Midbrain (tissue), 1 donor: ENCODE results near the gene GRK7.
"Not testable (repeated sequence)": the region's sequence is repeated elsewhere in the genome, so short reads cannot be mapped to it uniquely, and the experiment has no call there.

Experiments
- DNase-seq: peaks from one replicate; lab custom pipeline; 2025; lab: John Stamatoyannopoulos, UW

GRK7 gene

DNA sequence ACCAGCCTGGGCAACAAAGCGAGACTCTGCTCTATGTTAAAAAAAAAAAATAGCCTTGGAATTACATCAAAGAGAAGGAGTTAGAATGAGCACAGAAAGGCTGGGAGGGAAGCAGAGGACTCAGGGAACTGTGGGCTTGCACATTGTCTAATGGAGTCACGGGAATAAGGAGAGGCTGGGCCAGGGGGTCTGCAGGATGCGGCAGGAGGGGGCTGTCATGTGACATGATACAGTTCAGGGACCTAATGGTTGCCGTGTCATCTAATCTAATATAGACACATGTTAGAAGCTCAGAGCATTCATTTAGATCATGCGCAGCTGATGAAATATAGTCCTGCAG, 32.5 kb downstream of the GRK7 start:
- DNase-seq = no peak

DNA sequence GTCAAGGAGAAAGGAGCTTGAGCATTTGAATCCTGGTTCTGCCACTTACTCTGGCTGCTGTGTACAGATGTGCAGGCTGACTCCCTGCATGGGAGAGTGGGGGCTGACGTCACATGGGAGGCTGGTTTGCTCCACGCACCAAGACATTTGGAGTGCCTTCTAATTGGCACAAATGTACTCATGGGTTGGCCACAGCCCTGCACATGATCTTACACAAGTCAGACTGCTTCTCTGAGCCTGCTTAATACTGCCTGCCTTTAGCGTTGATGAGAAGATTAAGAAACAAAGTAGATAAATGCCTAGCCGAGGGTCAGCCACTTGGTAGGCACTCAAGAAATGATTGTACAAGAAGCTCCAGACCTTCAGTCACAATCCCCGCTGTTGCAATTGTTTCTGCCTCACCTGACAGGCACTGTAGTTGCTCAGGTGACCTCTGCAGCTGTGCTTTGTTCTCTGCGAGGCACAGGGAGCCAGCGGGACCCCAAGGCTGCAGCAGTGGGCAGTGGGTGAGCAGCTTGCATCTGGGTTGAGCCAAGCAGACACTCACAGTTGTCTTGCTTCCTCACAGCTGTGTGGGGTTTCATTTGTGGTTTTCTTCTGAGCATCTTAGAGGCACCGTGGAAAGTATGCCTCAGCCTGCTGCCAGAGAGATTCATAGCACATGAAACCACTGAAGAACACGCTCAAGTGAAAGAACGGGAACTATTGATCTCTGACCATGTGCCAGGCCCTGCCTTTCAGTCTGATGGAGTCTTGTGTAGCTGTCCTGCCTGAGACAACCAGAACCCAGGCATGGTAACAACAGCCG, 33.1 kb downstream of the GRK7 start:
- no peak for DNase-seq

DNA sequence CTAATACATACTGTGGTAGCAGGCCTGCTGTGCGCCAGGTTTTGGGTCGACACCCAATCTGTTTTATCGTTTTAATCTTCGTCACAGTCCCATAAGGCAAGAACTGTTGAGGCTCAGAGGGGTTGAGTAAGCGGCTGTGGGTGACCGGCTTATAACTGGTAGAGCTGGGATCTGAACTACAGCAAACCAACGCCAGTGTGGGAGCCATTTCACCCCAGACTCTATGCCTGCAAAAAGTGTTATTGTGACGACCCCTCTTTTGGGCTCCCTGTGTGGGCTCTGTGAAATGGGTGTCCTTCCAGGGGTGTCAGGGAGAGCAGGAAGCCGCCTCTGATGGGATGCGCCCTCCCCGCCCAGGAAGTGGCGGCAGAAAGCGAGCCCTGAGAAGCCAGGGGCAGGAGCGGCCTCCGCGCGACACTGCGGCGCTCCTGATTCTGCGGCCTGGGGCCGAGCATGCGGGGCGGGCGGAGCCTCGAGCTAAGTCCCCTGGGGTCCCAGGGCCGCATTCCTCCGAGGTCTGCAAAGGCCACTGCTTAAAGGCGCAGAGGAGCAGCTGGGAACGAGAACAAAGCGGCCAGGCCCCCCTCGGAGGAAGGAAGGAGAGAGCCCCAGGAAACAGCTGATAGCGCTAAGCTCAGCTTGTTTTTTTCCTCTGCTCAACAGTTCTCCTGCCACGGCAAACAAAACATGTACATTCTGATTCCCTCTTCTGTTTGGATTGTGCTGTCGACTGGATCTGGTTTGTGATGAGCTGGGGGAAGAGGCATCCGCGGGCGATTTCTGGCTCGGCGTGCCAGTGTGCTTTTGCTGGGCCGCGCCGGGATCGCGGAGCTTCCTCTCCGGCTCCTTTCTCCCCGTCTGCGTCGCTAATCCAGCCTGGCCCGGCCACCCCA, 33.9 kb downstream of the GRK7 start:
- peak; percentile 44 for DNase-seq

DNA sequence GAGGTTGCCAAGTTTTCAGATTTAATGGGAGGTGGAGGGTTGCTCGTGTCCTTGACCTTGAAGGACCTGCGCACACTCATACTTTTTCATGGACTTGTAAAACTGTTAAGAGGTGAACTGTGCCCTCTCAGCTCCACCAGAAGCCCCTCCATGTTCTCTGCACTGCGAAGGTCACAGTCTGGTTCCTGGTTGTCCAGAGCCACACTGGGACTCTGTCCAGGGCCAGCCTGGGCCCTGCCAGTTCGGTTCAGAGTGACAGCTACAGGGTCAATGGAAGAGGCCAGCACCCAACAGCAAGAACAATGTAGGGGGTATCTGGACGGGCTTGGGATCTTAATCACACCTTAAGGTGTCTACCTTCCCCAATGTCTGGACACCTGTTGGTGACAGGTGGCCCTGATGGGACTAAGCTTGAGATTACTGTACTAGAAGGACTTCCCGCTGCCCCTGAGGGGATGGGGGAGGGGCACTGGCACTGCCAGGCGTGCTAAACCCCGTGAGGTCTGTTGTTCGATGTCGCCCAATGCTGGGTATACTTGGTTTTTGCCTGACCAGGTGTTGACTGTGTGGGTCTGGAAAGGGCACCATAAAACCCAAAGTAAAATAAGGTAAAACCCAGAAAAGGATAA, 34.7 kb downstream of the GRK7 start:
- DNase-seq = no peak

DNA sequence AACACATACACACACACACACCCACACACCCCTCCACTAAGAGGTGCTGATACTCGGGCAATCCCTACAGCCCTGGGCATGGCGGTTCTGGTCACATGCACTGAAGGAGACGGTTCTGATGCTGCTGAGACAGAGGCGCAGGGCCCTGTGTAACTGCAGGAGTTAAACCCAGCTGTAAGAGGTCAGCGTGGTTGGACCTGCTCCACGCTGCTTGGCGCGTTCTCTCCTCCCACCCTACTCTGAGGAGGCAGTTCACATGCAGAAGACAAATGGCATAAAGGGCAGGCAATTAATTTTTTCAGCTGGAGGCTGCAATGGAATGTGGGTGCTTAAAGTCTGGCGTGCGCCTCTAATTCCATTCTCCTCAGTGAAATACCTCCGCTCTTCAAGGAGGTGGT, 35.2 kb downstream of the GRK7 start:
- no peak for DNase-seq

DNA sequence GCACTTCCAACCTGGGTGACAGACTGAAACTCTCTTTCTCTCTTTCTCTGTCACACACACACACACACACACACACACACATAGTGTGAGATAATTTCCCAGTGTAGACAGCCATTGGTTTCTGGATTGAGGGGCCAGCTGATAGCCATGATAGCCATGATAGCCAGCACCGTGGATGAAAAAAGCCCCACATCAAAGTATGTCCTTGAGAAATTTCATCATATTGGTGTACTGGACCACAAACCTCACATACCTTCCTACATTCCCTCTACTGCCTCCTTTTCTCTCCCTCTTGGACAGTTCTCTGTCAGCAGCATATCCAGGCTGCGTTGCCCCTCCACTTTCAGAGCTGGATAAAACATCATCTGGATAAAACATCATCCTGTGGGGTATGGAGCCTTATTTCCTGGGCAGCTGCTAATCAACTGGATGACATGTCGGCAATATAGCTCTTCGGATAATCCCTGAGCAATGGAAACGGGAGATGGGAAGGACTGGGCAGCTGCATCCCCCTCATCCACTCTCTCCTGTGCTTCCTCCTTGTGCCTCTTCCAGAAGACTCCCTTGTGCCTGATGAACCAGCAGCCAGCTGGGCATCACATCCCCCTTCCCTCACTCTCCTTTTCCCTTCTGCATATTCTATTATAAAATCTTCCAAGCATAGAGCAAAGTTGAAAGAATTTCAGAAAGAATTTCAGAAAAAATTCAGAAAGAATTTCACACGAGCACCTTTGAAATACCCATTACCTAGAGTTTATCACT, 39.3 kb downstream of the GRK7 start:
- DNase-seq = no peak

DNA sequence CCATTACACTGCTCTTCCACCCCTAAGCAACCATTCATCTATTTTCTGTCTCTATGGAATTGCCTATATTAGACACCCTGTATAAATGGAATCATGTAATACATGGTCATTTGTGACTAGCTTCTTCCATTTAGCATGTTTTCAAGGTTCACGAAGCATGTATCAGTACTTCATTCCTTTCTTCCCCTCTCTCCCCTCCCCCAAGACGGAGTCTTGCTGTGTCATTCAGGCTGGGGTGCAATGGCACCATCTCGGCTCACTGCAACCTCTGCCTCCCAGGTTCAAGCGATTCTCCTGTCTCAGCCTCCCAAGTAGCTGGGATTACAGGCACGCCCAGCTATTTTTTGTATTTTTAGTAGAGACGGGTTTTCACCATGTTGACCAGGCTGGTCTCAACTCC, 40.3 kb downstream of the GRK7 start:
- DNase-seq = not testable (repeated sequence)

DNA sequence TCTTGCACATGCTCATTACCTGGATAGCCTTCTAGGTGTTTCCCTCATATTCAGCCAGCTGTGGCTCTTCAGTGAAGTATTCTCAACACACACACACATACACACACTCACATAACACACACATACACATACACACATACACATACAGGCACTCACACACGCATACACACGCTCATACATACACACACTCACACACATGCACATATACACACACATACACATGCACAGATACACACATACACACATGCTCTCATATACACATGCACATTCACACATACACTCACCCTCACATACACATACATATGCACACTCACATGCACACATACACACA, 41.2 kb downstream of the GRK7 start:
- no peak for DNase-seq

DNA sequence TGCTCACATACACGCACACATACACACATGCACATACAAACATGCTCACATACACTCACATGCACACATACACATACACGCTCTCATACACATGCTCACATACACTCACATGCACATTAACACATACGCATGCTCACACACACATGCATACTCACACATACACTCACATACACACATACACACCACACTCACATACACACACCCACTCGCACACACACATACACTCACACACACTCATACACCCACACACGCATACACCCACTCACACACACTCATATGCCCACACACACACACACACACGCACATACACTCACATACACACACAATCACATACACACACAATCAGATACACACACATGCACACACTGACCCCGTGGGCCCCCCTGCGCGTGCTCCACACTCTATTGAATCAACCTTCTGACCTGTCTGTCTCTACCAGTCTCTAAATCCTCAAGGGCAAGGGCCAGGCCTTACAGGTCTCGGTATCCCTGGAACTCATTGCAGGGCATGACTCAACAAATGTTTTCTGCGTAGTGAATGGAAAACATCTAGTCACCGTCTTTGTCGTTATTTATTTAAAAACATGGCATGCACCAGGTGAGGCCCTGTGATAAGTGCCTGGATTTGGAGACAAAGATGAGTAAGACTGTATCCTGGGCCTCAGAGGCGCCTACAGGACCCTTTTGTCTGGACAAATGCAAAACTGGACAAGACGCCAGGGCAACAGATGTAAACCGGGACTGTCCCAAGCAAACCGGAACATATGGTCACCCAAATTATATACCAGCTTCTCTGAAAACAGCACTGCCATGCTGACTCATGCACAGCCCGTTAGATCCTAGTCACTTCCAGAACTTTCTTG, 41.8 kb downstream of the GRK7 start:
- DNase-seq = no peak

DNA sequence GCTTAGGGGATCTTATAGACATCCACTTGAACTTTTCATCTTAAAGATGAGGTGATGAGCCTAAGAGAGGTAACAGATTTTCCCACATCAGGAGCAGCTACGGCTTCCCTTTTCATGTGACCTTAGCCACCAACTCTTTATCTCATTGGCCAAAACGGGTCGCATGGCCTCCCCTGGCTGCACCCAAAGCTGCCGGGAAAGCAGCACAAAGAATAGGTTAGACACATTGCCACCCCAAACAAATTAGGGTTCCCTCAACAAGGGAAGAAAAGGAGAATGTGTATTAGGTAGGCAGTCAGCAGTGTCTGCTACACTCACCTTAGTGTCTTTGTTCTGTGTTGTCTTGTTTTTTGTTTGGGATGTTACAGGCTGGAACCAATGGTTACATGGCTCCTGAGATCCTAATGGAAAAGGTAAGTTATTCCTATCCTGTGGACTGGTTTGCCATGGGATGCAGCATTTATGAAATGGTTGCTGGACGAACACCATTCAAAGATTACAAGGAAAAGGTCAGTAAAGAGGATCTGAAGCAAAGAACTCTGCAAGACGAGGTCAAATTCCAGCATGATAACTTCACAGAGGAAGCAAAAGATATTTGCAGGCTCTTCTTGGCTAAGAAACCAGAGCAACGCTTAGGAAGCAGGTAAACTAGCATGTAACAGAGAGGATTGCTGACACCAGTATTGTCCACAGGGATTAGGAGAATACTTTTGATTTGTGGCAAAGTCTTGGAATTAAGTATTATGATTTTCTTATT, 44.2 kb downstream of the GRK7 start:
- no peak for DNase-seq

DNA sequence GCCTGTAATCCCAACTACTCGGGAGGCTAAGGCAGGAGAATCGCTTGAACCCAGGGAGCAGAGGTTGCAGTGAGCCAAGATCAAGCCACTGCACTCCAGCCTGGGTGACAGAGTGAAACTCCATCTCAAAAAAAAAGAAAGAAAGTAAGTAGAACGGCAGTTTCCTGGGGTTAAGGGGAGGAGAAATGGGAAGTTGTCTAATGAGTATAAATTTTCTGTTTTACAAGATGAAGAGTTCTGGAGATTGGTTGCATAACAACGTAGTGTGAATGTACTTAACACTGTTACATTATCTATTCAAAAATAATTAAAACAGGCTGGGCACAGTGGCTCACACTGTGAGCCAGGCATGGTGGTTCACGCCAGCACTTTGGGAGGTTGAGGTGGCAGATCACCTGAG, 45.4 kb downstream of the GRK7 start:
- DNase-seq = no peak

DNA sequence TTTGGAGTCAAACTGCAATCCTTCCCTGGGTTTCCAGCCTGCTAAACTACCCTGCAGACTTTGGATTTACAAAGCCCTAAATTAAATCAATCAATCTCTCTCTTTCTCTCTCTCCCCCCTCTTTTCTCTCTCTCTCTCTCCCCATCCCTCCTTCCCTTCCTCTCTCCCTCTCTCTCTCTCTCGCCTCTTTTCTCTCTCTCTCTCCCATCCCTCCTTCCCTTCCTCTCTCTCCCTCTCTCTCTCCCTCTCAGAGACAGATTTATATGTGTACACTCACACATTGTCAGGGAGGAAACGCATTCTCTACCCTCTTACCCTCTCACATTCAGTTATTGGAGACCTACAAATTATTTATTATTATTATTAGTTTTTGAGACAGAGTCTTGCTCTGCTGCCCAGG, 47.0 kb downstream of the GRK7 start:
- no peak for DNase-seq

DNA sequence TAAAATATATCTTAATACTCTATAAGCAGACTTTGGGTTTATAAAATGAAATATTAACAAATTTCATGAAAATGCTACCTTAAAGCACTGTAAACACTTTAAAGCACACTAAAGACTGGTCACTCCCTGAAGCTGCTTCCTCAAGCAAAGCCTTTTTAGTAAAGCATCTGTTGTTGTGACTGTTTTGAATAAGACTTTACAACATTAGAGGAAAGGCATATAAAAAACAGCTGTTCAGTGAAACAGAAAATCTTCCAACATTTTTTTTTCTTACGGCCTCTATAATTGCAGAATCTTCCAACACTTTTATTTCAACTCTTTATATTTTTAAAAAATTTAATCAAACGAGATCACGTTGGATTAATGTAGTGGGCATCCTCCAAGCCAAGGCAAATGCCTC, 48.1 kb downstream of the GRK7 start:
- no peak for DNase-seq

DNA sequence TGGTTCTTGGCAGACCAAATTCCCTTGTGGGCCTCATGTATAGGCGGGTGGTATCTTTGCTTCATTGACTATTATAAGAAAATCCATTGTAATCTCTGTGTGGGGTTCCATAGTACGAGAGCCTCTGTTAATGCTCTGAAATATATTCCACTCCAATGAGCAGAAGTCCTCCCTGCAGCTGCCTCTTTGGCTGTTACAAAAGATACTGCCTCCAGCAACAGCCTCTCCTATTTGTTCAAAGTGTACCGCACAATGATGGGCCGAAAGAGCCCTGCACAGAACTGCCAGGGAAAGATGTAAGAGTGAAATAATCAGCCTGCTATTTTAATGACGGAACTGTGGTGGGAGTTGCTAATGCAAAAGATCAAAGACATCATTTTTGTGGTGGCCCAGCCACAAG, 48.9 kb downstream of the GRK7 start:
- no peak for DNase-seq

DNA sequence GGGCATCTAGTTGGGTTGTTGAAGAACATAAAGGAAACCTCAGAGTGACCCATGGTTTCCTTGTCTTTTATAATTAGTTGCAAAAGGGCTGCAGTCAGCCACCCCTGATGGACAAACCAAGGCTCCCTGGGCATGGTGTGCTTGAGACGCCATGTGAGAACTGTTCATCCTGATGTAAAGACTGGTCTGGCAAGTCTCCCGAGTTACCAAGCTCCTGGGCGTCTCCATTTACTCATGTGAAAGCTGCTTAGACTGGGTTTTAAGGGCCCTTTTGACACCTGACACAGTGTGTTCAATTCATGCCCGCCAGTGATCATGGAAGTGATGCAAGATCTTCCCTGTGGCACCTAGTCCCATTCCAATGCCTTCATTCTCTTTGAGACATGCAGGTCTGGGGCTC, 49.4 kb downstream of the GRK7 start:
- DNase-seq = no peak
